Endothelial cell of umbilical vein (primary cell): ENCODE data around the gene SYNPO2L. TPM values are rescaled to one million over a fixed set of nuclear protein-coding genes. Genes with fewer than 3 reads are reported as not detected.
A peak's percentile ranks its signal among the peaks of the same experiment; 100 is the strongest.

Experiments
- BruUV-seq: library from RNA; stranded (reverse); fragments of 400-500 nt; replicated peaks from 2 replicates; lab custom pipeline; 2021; lab: Mats Ljungman, UMichigan
- CTCF ChIA-PET: fragments of 300-600, 350-600 bp; sonication (Branson Sonifier 250); formaldehyde crosslinking; loops from one replicate; lab custom pipeline; 2021; ENCODE audit warnings: antibody characterized with exemption, inconsistent platforms; lab: Charles Lee
- POLR2A ChIA-PET: fragments of 300-600, 350-600 bp; sonication (Branson Sonifier 250); formaldehyde crosslinking; loops from one replicate; lab custom pipeline; 2021; ENCODE audit warnings: antibody characterized with exemption, inconsistent platforms; lab: Charles Lee
- DNase-seq: peaks from one replicate; pipeline ENCODE4 v3.0.0-alpha.2; 2011; ENCODE audit warnings: low read depth, low spot score
- FAIRE-seq: peaks from 2 replicates; lab custom pipeline; 2011; peaks lifted over from hg19 to GRCh38; lab: Jason Lieb, UNC
- H2AFZ ChIP-seq: 2 replicates; pipeline ENCODE4 v1.6.0; 2012; ENCODE audit warnings: low read depth, low read length, control low read depth, inconsistent platforms
- H3K27ac ChIP-seq: 2 replicates; pipeline ENCODE4 v1.5.1; 2011; ENCODE audit warnings: low read depth, mild to moderate bottlenecking, control low read depth, low read length, moderate library complexity; ENCODE audit not compliant: insufficient read depth
- H3K27me3 ChIP-seq, 2 experiments: 2 replicates each; pipeline versions ENCODE4 v1.6.0 to v1.6.1; 2011; ENCODE audit warnings: low read length in 2 of 2, mixed read lengths in 1 of 2; ENCODE audit not compliant: control insufficient read depth in 2 of 2, insufficient read depth in 2 of 2
- H3K36me3 ChIP-seq, 2 experiments: 2 replicates in 1 of 2; 3 replicates in 1 of 2; pipeline ENCODE4 v1.5.1; 2011; ENCODE audit warnings: low read length in 2 of 2, mild to moderate bottlenecking in 1 of 2, moderate library complexity in 1 of 2; ENCODE audit not compliant: control insufficient read depth in 2 of 2, insufficient read depth in 2 of 2; ENCODE audit errors: extremely low read depth in 1 of 2
- H3K4me1 ChIP-seq: 3 replicates; pipeline ENCODE4 v1.5.1; 2011; ENCODE audit warnings: mild to moderate bottlenecking, low read length; ENCODE audit not compliant: control insufficient read depth, insufficient read depth; ENCODE audit errors: extremely low read depth
- H3K4me2 ChIP-seq: 2 replicates; pipeline ENCODE4 v1.6.1; 2011; ENCODE audit warnings: low read length, control low read depth, mixed read lengths; ENCODE audit not compliant: insufficient read depth
- H3K4me3 ChIP-seq, 3 experiments: fragments of 200-600 bp in 1 of 3; sonication (generic), shearing (Covaris generic) in 1 of 3; replicated peaks in 1 of 3; 2 replicates each; pipeline ENCODE4 v1.5.1; 2011 to 2016; ENCODE audit warnings: control low read depth in 3 of 3, low read length in 3 of 3, mild to moderate bottlenecking in 2 of 3, inconsistent platforms in 1 of 3, low read depth in 1 of 3, moderate library complexity in 1 of 3; ENCODE audit not compliant: insufficient read depth in 1 of 3
- H3K79me2 ChIP-seq: 2 replicates; pipeline ENCODE4 v1.6.0; 2012; ENCODE audit warnings: low read length, inconsistent platforms; ENCODE audit not compliant: control insufficient read depth, insufficient read depth
- H3K9ac ChIP-seq: replicated peaks from 2 replicates; pipeline ENCODE3; 2011; ENCODE audit warnings: low read length, control low read depth; ENCODE audit not compliant: insufficient read depth; ENCODE audit errors: extremely low read depth
- H3K9me1 ChIP-seq: replicated peaks from 3 replicates; pipeline ENCODE4 v1.6.0; 2011; ENCODE audit warnings: mild to moderate bottlenecking, low read length; ENCODE audit not compliant: control insufficient read depth, insufficient read depth; ENCODE audit errors: extremely low read depth
- H3K9me3 ChIP-seq: replicated peaks from 2 replicates; pipeline ENCODE4 v1.5.1; 2012; ENCODE audit warnings: low read length, inconsistent platforms; ENCODE audit not compliant: control insufficient read depth, insufficient read depth
- H4K20me1 ChIP-seq: replicated peaks from 2 replicates; pipeline ENCODE3; 2011; ENCODE audit warnings: mild to moderate bottlenecking, low read length; ENCODE audit not compliant: control insufficient read depth, insufficient read depth; ENCODE audit errors: extremely low read depth
- FOS ChIP-seq: IDR thresholded peaks from 2 replicates; pipeline ENCODE4 v1.6.1; 2011; ENCODE audit warnings: mild to moderate bottlenecking, low read length, moderate library complexity, borderline replicate concordance; ENCODE audit not compliant: insufficient read depth
- GATA2 ChIP-seq: IDR thresholded peaks from 2 replicates; pipeline ENCODE4 v1.7.0; 2011; ENCODE audit warnings: low read depth, mild to moderate bottlenecking, moderate library complexity, mixed read lengths, low read length; ENCODE audit not compliant: insufficient read length, insufficient read depth
- JUN ChIP-seq: IDR thresholded peaks from 2 replicates; pipeline ENCODE4 v1.6.1; 2011; ENCODE audit warnings: borderline replicate concordance, low read depth; ENCODE audit not compliant: insufficient read length, insufficient read depth
- POLR2A ChIP-seq: IDR thresholded peaks from 2 replicates; pipeline ENCODE4 v1.6.1; 2012; ENCODE audit warnings: low read depth, mild to moderate bottlenecking, control low read depth, low read length
- POLR2AphosphoS5 ChIP-seq: IDR thresholded peaks from 2 replicates; pipeline ENCODE4 v1.6.1; 2012; ENCODE audit warnings: low read depth, mild to moderate bottlenecking, control low read depth, low read length, moderate library complexity; ENCODE audit not compliant: insufficient read depth
- dilution Hi-C: fragments of 300-500 bp; cut with MboI; formaldehyde crosslinking; loops from one replicate; pipeline ENCODE4 v1.15.0; 2019; ENCODE audit warnings: low sequenced_read_pairs; ENCODE audit not compliant: extremely low pct_ligation_motif_present
- intact Hi-C: fragments of 100-400 bp; cut with micrococcal nuclease; formaldehyde crosslinking; loops from one replicate; pipeline ENCODE4 v1.10.0; 2022
- polyA plus RNA-seq, 4 experiments: library from polyadenylated mRNA; depleted of rRNA in 3 of 4; stranded (reverse) in 3 of 4; unstranded in 1 of 4; fragments of >200 nt; gene quantifications; 2 replicates each; pipeline versions ENCODE4 v1.2.1 to v1.2.3, GENCODE V29; 2011 to 2012; ENCODE audit warnings: missing spikeins in 1 of 4
- total RNA-seq: library from RNA; stranded (reverse); gene quantifications from 2 replicates; pipeline ENCODE4 v1.2.3, GENCODE V29; 2021
- TF ChIP-seq, protein P1 (sequence below), 2 donors: IDR thresholded peaks; 1 replicate in 1 of 2; 2 replicates in 1 of 2; pipeline ENCODE4 v1.5.1; 2011; ENCODE audit warnings: low read length in 2 of 2, mild to moderate bottlenecking in 2 of 2, moderate library complexity in 2 of 2, control low read depth in 1 of 2, inconsistent platforms in 1 of 2, low read depth in 1 of 2; ENCODE audit not compliant: insufficient read depth in 1 of 2; ENCODE audit errors: extremely low read depth in 1 of 2

SYNPO2L gene
- total and polyA plus RNA-seq, 2 donors (not counting 3 experiments of a cell fraction or from before 2014, with no cell fraction given) = not detected

GRCh38 chr10:73601486-73601921 is 54.3 kb downstream of the SYNPO2L start:
- Histone ChIP-seq H3K4me2 (peak overlapping the region; percentile 15), H3K79me2 (no peaks in the 10 kb centered on the region), H3K27ac (no peak overlapping the region), H3K9me1 (no peaks in the 10 kb centered on the region), H3K4me3 (no peak overlapping the region), H4K20me1 (no peaks in the 10 kb centered on the region), H3K9me3 (no peaks in the 10 kb centered on the region), H3K4me1 (peaks cover 10% of the 10 kb centered on the region), H3K36me3 (no peaks in the 10 kb centered on the region), H2AFZ (no peak overlapping the region), H3K9ac (no peak overlapping the region), H3K27me3 (no peaks in the 10 kb centered on the region)
- TF ChIP-seq GATA2 (peak; percentile 8), FOS (peak; percentile 36), POLR2A (no peak), JUN (peak; percentile 33), POLR2AphosphoS5 (no peak)
- TF ChIP-seq, protein P1, sequence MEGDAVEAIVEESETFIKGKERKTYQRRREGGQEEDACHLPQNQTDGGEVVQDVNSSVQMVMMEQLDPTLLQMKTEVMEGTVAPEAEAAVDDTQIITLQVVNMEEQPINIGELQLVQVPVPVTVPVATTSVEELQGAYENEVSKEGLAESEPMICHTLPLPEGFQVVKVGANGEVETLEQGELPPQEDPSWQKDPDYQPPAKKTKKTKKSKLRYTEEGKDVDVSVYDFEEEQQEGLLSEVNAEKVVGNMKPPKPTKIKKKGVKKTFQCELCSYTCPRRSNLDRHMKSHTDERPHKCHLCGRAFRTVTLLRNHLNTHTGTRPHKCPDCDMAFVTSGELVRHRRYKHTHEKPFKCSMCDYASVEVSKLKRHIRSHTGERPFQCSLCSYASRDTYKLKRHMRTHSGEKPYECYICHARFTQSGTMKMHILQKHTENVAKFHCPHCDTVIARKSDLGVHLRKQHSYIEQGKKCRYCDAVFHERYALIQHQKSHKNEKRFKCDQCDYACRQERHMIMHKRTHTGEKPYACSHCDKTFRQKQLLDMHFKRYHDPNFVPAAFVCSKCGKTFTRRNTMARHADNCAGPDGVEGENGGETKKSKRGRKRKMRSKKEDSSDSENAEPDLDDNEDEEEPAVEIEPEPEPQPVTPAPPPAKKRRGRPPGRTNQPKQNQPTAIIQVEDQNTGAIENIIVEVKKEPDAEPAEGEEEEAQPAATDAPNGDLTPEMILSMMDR (IDR thresholded peaks at IDR 0.05; ENCODE audit: extremely low read depth in 1 of 2, insufficient read depth in 1 of 2, low read depth in 1 of 2, low read length in 2 of 2) = no peak
- FAIRE-seq (peak; percentile 86), DNase-seq (peak; percentile 69)
- no TSS peak for BruUV-seq
- ChIA-PET CTCF (interaction anchor here (0.9 to 2.3 kb wide), 7 partner anchors 9 to 72 kb away, joined by 4 to 13 read pairs (median 6); partner anchors contain the start of gene USP54), POLR2A (no interaction called here)
- dilution Hi-C loops = no loop called here
- intact Hi-C loops = no loop called here
